GM21381 (cell line): ENCODE data around the gene RDH14.

ENCODE experiments used
- ATAC-seq: cut with Tn5 transposase; IDR thresholded peaks from one replicate; pipeline ENCODE4 v1.9.1; 2021; ENCODE audit warnings: mild to moderate bottlenecking, moderate library complexity; ENCODE audit not compliant: unreplicated experiment

Gene RDH14

GRCh38 chr2:18560031-18560796 lies at the start of gene RDH14:
TSS of gene RDH14 (minus strand) at chr2:18560653. CDS start at chr2:18560572, 81 bp downstream.
- peak; percentile 93 for ATAC-seq

- no peak for ATAC-seq
Observed at GRCh38 chr2:18610090-18610489, 49.6 kb upstream of the RDH14 start.

- ATAC-seq = no peak
Observed at GRCh38 chr2:18605115-18605514, 44.7 kb upstream of the RDH14 start.

GRCh38 chr2:18604531-18604885 lies 44.1 kb upstream of the RDH14 start:
- ATAC-seq = no peak

GRCh38 chr2:18603854-18604530 lies 43.5 kb upstream of the RDH14 start:
- ATAC-seq = no peak

GRCh38 chr2:18602298-18602697 lies 41.8 kb upstream of the RDH14 start:
- no peak for ATAC-seq

- ATAC-seq = no peak
Observed at GRCh38 chr2:18600255-18600613, 39.8 kb upstream of the RDH14 start.

- ATAC-seq = no peak
Observed at GRCh38 chr2:18599509-18600254, 39.2 kb upstream of the RDH14 start.

- ATAC-seq = no peak
Observed at GRCh38 chr2:18598848-18599484, 38.5 kb upstream of the RDH14 start.

GRCh38 chr2:18597618-18598017 lies 37.2 kb upstream of the RDH14 start:
- ATAC-seq = no peak

GRCh38 chr2:18596993-18597392 lies 36.5 kb upstream of the RDH14 start:
- no peak for ATAC-seq

GRCh38 chr2:18593496-18593895 lies 33.0 kb upstream of the RDH14 start:
- no peak for ATAC-seq

- ATAC-seq = no peak
Observed at GRCh38 chr2:18592372-18592771, 31.9 kb upstream of the RDH14 start.

GRCh38 chr2:18589354-18589753 lies 28.9 kb upstream of the RDH14 start, which contains the start of gene NT5C1B:
TSS of gene NT5C1B (minus strand) at chr2:18589569. CDS start at chr2:18589468, 101 bp downstream.
- no peak for ATAC-seq

- no peak for ATAC-seq
Observed at GRCh38 chr2:18588802-18589201, 28.3 kb upstream of the RDH14 start.

- no peak for ATAC-seq
Observed at GRCh38 chr2:18588049-18588448, 27.6 kb upstream of the RDH14 start.

GRCh38 chr2:18585526-18585925 lies 25.1 kb upstream of the RDH14 start:
- no peak for ATAC-seq

GRCh38 chr2:18584608-18584954 lies 24.1 kb upstream of the RDH14 start:
- ATAC-seq = no peak

GRCh38 chr2:18583905-18584607 lies 23.6 kb upstream of the RDH14 start:
- no peak for ATAC-seq

- no peak for ATAC-seq
Observed at GRCh38 chr2:18580606-18581005, 20.2 kb upstream of the RDH14 start.

GRCh38 chr2:18578033-18578432 lies 17.6 kb upstream of the RDH14 start:
- no peak for ATAC-seq
